Naive B cell (primary cell): ENCODE results near the gene RNF214. TPM values are rescaled to one million over a fixed set of nuclear protein-coding genes. Genes with fewer than 3 reads are reported as not detected.

Experiments used
- ATAC-seq, 2 donors: fragments of 150-1000 bp; cut with Tn5 transposase; 2 replicates each; pipeline ENCODE4 v1.10.0; 2021; ENCODE audit warnings: low read depth in 2 of 2, mild to moderate bottlenecking in 2 of 2, moderate library complexity in 2 of 2
- DNase-seq: peaks from one replicate; pipeline ENCODE4 v3.0.0; 2022
- H3K27ac Mint-ChIP-seq, 6 donors: one replicate each; pipeline ENCODE4 v1.8.0; 2020 to 2022; ENCODE audit warnings: mild to moderate bottlenecking in 6 of 6, mixed read lengths in 6 of 6, moderate library complexity in 5 of 6, inconsistent platforms in 2 of 6
- H3K27me3 Mint-ChIP-seq, 3 donors: one replicate each; pipeline ENCODE4 v1.8.0; 2021 to 2022; ENCODE audit warnings: mixed read lengths in 3 of 3, mild to moderate bottlenecking in 1 of 3
- H3K36me3 Mint-ChIP-seq, 2 donors: one replicate each; pipeline ENCODE4 v1.8.0; 2020 to 2022; ENCODE audit warnings: mixed read lengths in 2 of 2, inconsistent platforms in 1 of 2, mild to moderate bottlenecking in 1 of 2
- H3K4me1 Mint-ChIP-seq, 3 donors: one replicate each; pipeline ENCODE4 v1.8.0; 2020 to 2022; ENCODE audit warnings: mixed read lengths in 3 of 3, inconsistent platforms in 1 of 3, mild to moderate bottlenecking in 1 of 3, moderate library complexity in 1 of 3
- H3K4me3 Mint-ChIP-seq, 8 donors: one replicate each; pipeline ENCODE4 v1.8.0; 2020 to 2022; ENCODE audit warnings: mild to moderate bottlenecking in 8 of 8, mixed read lengths in 8 of 8, moderate library complexity in 8 of 8, inconsistent platforms in 2 of 8
- H3K9me3 Mint-ChIP-seq, 7 donors: one replicate each; pipeline ENCODE4 v1.8.0; 2020 to 2022; ENCODE audit warnings: mixed read lengths in 7 of 7, mild to moderate bottlenecking in 5 of 7, inconsistent platforms in 2 of 7, moderate library complexity in 1 of 7
- polyA plus RNA-seq, 6 donors: library from polyadenylated mRNA; unstranded; fragments of 300-500 nt; fragmentation: Illumina TruSeq; gene quantifications; one replicate each; pipeline ENCODE4 v1.2.3, GENCODE V29; 2021; ENCODE audit warnings: low read depth in 6 of 6

RNF214 gene
- polyA plus RNA-seq, 6 donors from 2014 or later = 1.4 to 15.5 (median 13.4) TPM

- no peaks in the 10 kb centered on the region for H3K9me3 Mint-ChIP-seq
- DNase-seq = no peak
- no peak for ATAC-seq
- peaks cover 0 to 5% (median 1%) of the 10 kb centered on the region in 3 donors for H3K4me1 Mint-ChIP-seq
- H3K4me3 Mint-ChIP-seq = no peak overlapping the region
- peak overlapping the region in 2 of 6 donors; percentile 24 to 34 for H3K27ac Mint-ChIP-seq
- H3K36me3 Mint-ChIP-seq = peaks cover 9 to 31% of the 10 kb centered on the region in 2 donors
- H3K27me3 Mint-ChIP-seq = no peaks in the 10 kb centered on the region
These were observed 19.6 kb upstream of the RNF214 start for GRCh38 chr11:117212697-117213355.

- ATAC-seq (no peak), DNase-seq (no peak)
- Mint-ChIP-seq H3K27me3 (no peaks in the 10 kb centered on the region), H3K36me3 (peaks cover 14 to 43% of the 10 kb centered on the region in 2 donors), H3K4me1 (peaks cover 1 to 6% (median 5%) of the 10 kb centered on the region in 3 donors), H3K27ac (peak overlapping the region in 4 of 6 donors; percentile 14 to 83 (median 47)), H3K9me3 (no peaks in the 10 kb centered on the region), H3K4me3 (no peak overlapping the region)
These were observed 17.9 kb upstream of the RNF214 start for GRCh38 chr11:117214404-117215110.

GRCh38 chr11:117217141-117218084 lies 15.1 kb upstream of the RNF214 start:
- ATAC-seq (no peak), DNase-seq (no peak)
- peak overlapping the region in 3 of 6 donors; percentile 10 to 90 (median 38) for H3K27ac Mint-ChIP-seq
- peaks cover 0 to 11% (median 4%) of the 10 kb centered on the region in 3 donors for H3K4me1 Mint-ChIP-seq
- no peak overlapping the region for H3K4me3 Mint-ChIP-seq
- no peaks in the 10 kb centered on the region for H3K9me3 Mint-ChIP-seq
- no peaks in the 10 kb centered on the region for H3K27me3 Mint-ChIP-seq
- H3K36me3 Mint-ChIP-seq = peaks cover 11 to 34% of the 10 kb centered on the region in 2 donors

GRCh38 chr11:117218133-117218915 lies 14.1 kb upstream of the RNF214 start:
- Mint-ChIP-seq H3K4me1 (peaks cover 0 to 11% (median 4%) of the 10 kb centered on the region in 3 donors), H3K27ac (peak overlapping the region in 3 of 6 donors; percentile 51 to 92 (median 62)), H3K9me3 (no peaks in the 10 kb centered on the region), H3K4me3 (no peak overlapping the region), H3K36me3 (peaks cover 11 to 28% of the 10 kb centered on the region in 2 donors), H3K27me3 (no peaks in the 10 kb centered on the region)
- ATAC-seq (no peak), DNase-seq (no peak)

GRCh38 chr11:117219001-117219400 lies 13.5 kb upstream of the RNF214 start:
- Mint-ChIP-seq H3K27me3 (no peaks in the 10 kb centered on the region), H3K4me1 (peaks cover 0 to 11% (median 4%) of the 10 kb centered on the region in 3 donors), H3K4me3 (no peak overlapping the region), H3K27ac (peak overlapping the region in 2 of 6 donors; percentile 42 to 81), H3K9me3 (no peaks in the 10 kb centered on the region), H3K36me3 (peaks cover 11 to 22% of the 10 kb centered on the region in 2 donors)
- ATAC-seq (no peak), DNase-seq (no peak)

GRCh38 chr11:117219455-117219854 lies 13.0 kb upstream of the RNF214 start:
- H3K27ac Mint-ChIP-seq = peak overlapping the region in 1 of 6 donors; percentile 83

GRCh38 chr11:117219995-117220394 lies 12.5 kb upstream of the RNF214 start:
- DNase-seq (no peak), ATAC-seq (no peak)
- H3K36me3 Mint-ChIP-seq = peaks cover 5 to 13% of the 10 kb centered on the region in 2 donors
- no peaks in the 10 kb centered on the region for H3K9me3 Mint-ChIP-seq
- H3K27ac Mint-ChIP-seq = peak overlapping the region in 3 of 6 donors; percentile 31 to 83 (median 34)
- H3K4me1 Mint-ChIP-seq = peaks cover 0 to 11% (median 4%) of the 10 kb centered on the region in 3 donors
- H3K4me3 Mint-ChIP-seq = no peak overlapping the region
- no peaks in the 10 kb centered on the region for H3K27me3 Mint-ChIP-seq

More at GRCh38 chr11:117219455-117219854, 13.0 kb upstream of the RNF214 start:
- DNase-seq = no peak
- no peak for ATAC-seq
- no peaks in the 10 kb centered on the region for H3K27me3 Mint-ChIP-seq
- H3K4me3 Mint-ChIP-seq = no peak overlapping the region
- no peaks in the 10 kb centered on the region for H3K9me3 Mint-ChIP-seq
- H3K36me3 Mint-ChIP-seq = peaks cover 7 to 18% of the 10 kb centered on the region in 2 donors
- peaks cover 0 to 11% (median 4%) of the 10 kb centered on the region in 3 donors for H3K4me1 Mint-ChIP-seq

- no peak overlapping the region for H3K4me3 Mint-ChIP-seq
- DNase-seq = no peak
- H3K4me1 Mint-ChIP-seq = peaks cover 0 to 11% (median 4%) of the 10 kb centered on the region in 3 donors
- peaks cover 5 to 13% of the 10 kb centered on the region in 2 donors for H3K36me3 Mint-ChIP-seq
- H3K9me3 Mint-ChIP-seq = no peaks in the 10 kb centered on the region
- no peak for ATAC-seq
- no peaks in the 10 kb centered on the region for H3K27me3 Mint-ChIP-seq
- H3K27ac Mint-ChIP-seq = peak overlapping the region in 4 of 6 donors; percentile 7 to 51 (median 26)
These were observed 11.9 kb upstream of the RNF214 start for GRCh38 chr11:117220568-117220967.

GRCh38 chr11:117220999-117221774 lies 11.3 kb upstream of the RNF214 start:
- ATAC-seq (no peak), DNase-seq (no peak)
- no peak overlapping the region for H3K4me3 Mint-ChIP-seq
- peaks cover 4 to 11% (median 4%) of the 10 kb centered on the region in 3 donors for H3K4me1 Mint-ChIP-seq
- peak overlapping the region in 2 of 6 donors; percentile 20 to 51 for H3K27ac Mint-ChIP-seq
- H3K36me3 Mint-ChIP-seq = peaks cover 5 to 13% of the 10 kb centered on the region in 2 donors
- no peaks in the 10 kb centered on the region for H3K27me3 Mint-ChIP-seq
- no peaks in the 10 kb centered on the region for H3K9me3 Mint-ChIP-seq

- Mint-ChIP-seq H3K4me1 (peaks cover 7 to 17% (median 10%) of the 10 kb centered on the region in 3 donors), H3K27ac (peak overlapping the region in 4 of 6 donors; percentile 6 to 79 (median 68)), H3K4me3 (no peak overlapping the region), H3K36me3 (peaks cover 9 to 20% of the 10 kb centered on the region in 2 donors), H3K27me3 (no peaks in the 10 kb centered on the region), H3K9me3 (no peaks in the 10 kb centered on the region)
- DNase-seq (no peak), ATAC-seq (no peak)
These were observed 10.5 kb upstream of the RNF214 start for GRCh38 chr11:117221775-117222517.

GRCh38 chr11:117222991-117223740 lies 9.3 kb upstream of the RNF214 start:
- peaks cover 13 to 24% of the 10 kb centered on the region in 2 donors for H3K36me3 Mint-ChIP-seq
- H3K27me3 Mint-ChIP-seq = no peaks in the 10 kb centered on the region
- DNase-seq (no peak), ATAC-seq (no peak)
- H3K4me1 Mint-ChIP-seq = peaks cover 9 to 20% (median 15%) of the 10 kb centered on the region in 3 donors
- no peak overlapping the region for H3K4me3 Mint-ChIP-seq
- no peaks in the 10 kb centered on the region for H3K9me3 Mint-ChIP-seq
- peak overlapping the region in 1 of 6 donors; percentile 77 for H3K27ac Mint-ChIP-seq
